K562 (cell line): ENCODE results near the gene UMAD1. TPM values are rescaled to one million over a fixed set of nuclear protein-coding genes. Genes with fewer than 3 reads are reported as not detected.

Source experiments
- ATAC-seq: fragments of 200-7000 bp; cut with Tn5 transposase; 3 replicates; pipeline ENCODE4 v1.9.1; 2020; ENCODE audit warnings: moderate library complexity
- BruUV-seq: library from RNA; stranded (reverse); fragments of 400-500 nt; replicated peaks from 2 replicates; lab custom pipeline; 2021; lab: Mats Ljungman, UMichigan
- CTCF ChIA-PET: fragments of 300-600 bp; formaldehyde crosslinking; extraction: SDS; loops from one replicate; lab custom pipeline; 2021; ENCODE audit warnings: low intra/inter-chr PET ratio; lab: Yijun Ruan, JAX
- POLR2A ChIA-PET: fragments of 300-600, 350-650 bp; sonication (Branson Sonifier 250); formaldehyde crosslinking; extraction: SDS; loops from one replicate; lab custom pipeline; 2021; ENCODE audit warnings: antibody characterized with exemption, inconsistent platforms; lab: Yijun Ruan, JAX
- DNase-seq, 4 experiments: peaks; one replicate each; pipeline versions ENCODE4 v3.0.0 to v3.0.0-alpha.2; 2011 to 2018; ENCODE audit warnings: low spot score in 3 of 4, mixed read lengths in 3 of 4; ENCODE audit errors: extremely low read depth in 1 of 4
- FAIRE-seq: peaks from 2 replicates; lab custom pipeline; 2011; peaks lifted over from hg19 to GRCh38; lab: Jason Lieb, UNC
- H2AFZ ChIP-seq: 2 replicates; pipeline ENCODE4 v1.6.0; 2011; ENCODE audit warnings: low read depth, low read length, control low read depth, inconsistent platforms
- H3K27ac ChIP-seq: fragments of 200-600 bp; 3 replicates; pipeline ENCODE4 v1.8.0; 2011; ENCODE audit warnings: low read depth, mild to moderate bottlenecking, control low read depth, inconsistent platforms, low read length, moderate library complexity, mixed read lengths; ENCODE audit errors: extremely low read depth
- H3K27me3 ChIP-seq, 2 experiments: fragments of 300-600 bp in 1 of 2; 2 replicates in 1 of 2; 3 replicates in 1 of 2; pipeline versions ENCODE4 v1.6.0 to v1.8.0; 2011; ENCODE audit warnings: inconsistent platforms in 2 of 2, low read length in 2 of 2, mild to moderate bottlenecking in 1 of 2, mixed read lengths in 1 of 2, moderate library complexity in 1 of 2; ENCODE audit not compliant: control insufficient read depth in 2 of 2, insufficient read depth in 2 of 2
- H3K36me3 ChIP-seq: fragments of 300-600 bp; 3 replicates; pipeline ENCODE4 v1.8.0; 2011; ENCODE audit warnings: mild to moderate bottlenecking, low read length, inconsistent platforms; ENCODE audit not compliant: control insufficient read depth, insufficient read depth
- H3K4me1 ChIP-seq, 2 experiments: fragments of 200-600 bp in 1 of 2; replicated peaks in 1 of 2; 2 replicates in 1 of 2; 3 replicates in 1 of 2; pipeline versions ENCODE4 v1.5.1 to v1.8.0; 2011; ENCODE audit warnings: inconsistent platforms in 2 of 2, low read length in 2 of 2, mild to moderate bottlenecking in 1 of 2, mixed read lengths in 1 of 2, moderate library complexity in 1 of 2; ENCODE audit not compliant: control insufficient read depth in 2 of 2, insufficient read depth in 2 of 2
- H3K4me2 ChIP-seq: 2 replicates; pipeline ENCODE4 v1.6.1; 2011; ENCODE audit warnings: low read length, control low read depth, inconsistent platforms, mixed read lengths; ENCODE audit not compliant: insufficient read depth
- H3K4me3 ChIP-seq: fragments of 200-600 bp; sonication (generic), shearing (Covaris generic); 2 replicates; pipeline ENCODE4 v1.5.1; 2016; ENCODE audit warnings: control low read depth, inconsistent platforms
- H3K79me2 ChIP-seq: fragments of 200-600 bp; 3 replicates; pipeline ENCODE4 v1.8.0; 2011; ENCODE audit warnings: low read length, inconsistent platforms; ENCODE audit not compliant: control insufficient read depth, insufficient read depth
- H3K9ac ChIP-seq, 2 experiments: 2 replicates each; pipeline versions ENCODE4 v1.6.0 to v1.6.1; 2011; ENCODE audit warnings: low read depth in 2 of 2, low read length in 2 of 2, control low read depth in 1 of 2, inconsistent platforms in 1 of 2, mild to moderate bottlenecking in 1 of 2, mixed read lengths in 1 of 2; ENCODE audit not compliant: insufficient read depth in 1 of 2
- H3K9me1 ChIP-seq: one replicate; pipeline ENCODE4 v1.6.0; 2011; ENCODE audit warnings: inconsistent platforms, mild to moderate bottlenecking, low read length, moderate library complexity; ENCODE audit not compliant: control insufficient read depth, insufficient read depth
- H3K9me3 ChIP-seq: replicated peaks from 2 replicates; pipeline ENCODE4 v1.5.1; 2011; ENCODE audit warnings: low read depth, low read length, inconsistent platforms; ENCODE audit not compliant: control insufficient read depth, insufficient read depth
- H4K20me1 ChIP-seq: replicated peaks from 2 replicates; pipeline ENCODE4 v1.6.1; 2011; ENCODE audit warnings: low read length, inconsistent platforms, mixed read lengths; ENCODE audit not compliant: control insufficient read depth, insufficient read depth
- ATF3 ChIP-seq, 2 experiments: fragments of 450-650 bp in 1 of 2; sonication (generic) in 1 of 2; formaldehyde crosslinking in 1 of 2; IDR thresholded peaks in 1 of 2; conservative IDR thresholded peaks in 1 of 2; 2 replicates each; pipeline versions ENCODE4 v1.6.1 to v1.8.1; 2016 to 2023; ENCODE audit warnings: mild to moderate bottlenecking in 2 of 2, moderate library complexity in 2 of 2, inconsistent platforms in 1 of 2, missing genetic modification reagents in 1 of 2
- BCOR ChIP-seq: fragments of 450-650 bp; IDR thresholded peaks from 2 replicates; pipeline ENCODE4 v1.6.1; 2016
- DIDO1 ChIP-seq: fragments of 450-650 bp; IDR thresholded peaks from 2 replicates; pipeline ENCODE4 v1.6.1; 2016; ENCODE audit warnings: low read depth, missing biosample characterization, missing genetic modification characterization
- GTF2A2 ChIP-seq: IDR thresholded peaks from 2 replicates; pipeline ENCODE4 v1.6.1; 2016; ENCODE audit warnings: mild to moderate bottlenecking, missing genetic modification characterization, missing compliant biosample characterization
- ILF3 ChIP-seq: fragments of 450-650 bp; IDR thresholded peaks from 2 replicates; pipeline ENCODE4 v1.6.1; 2018; ENCODE audit warnings: antibody characterized with exemption, mild to moderate bottlenecking, moderate library complexity, borderline replicate concordance
- LEF1 ChIP-seq: fragments of 450-650 bp; IDR thresholded peaks from 2 replicates; pipeline ENCODE4 v1.6.1; 2016; ENCODE audit warnings: mild to moderate bottlenecking
- MAX ChIP-seq: sonication (generic); formaldehyde crosslinking; IDR thresholded peaks from 2 replicates; pipeline ENCODE4 v1.9.0; 2022; ENCODE audit warnings: mild to moderate bottlenecking, missing genetic modification reagents
- MTA3 ChIP-seq: fragments of 450-650 bp; formaldehyde crosslinking; IDR thresholded peaks from 2 replicates; pipeline ENCODE4 v1.6.1; 2017; ENCODE audit warnings: mild to moderate bottlenecking, borderline replicate concordance
- NUFIP1 ChIP-seq: fragments of 450-650 bp; IDR thresholded peaks from 2 replicates; pipeline ENCODE4 v1.6.1; 2018; ENCODE audit not compliant: partially characterized antibody
- RAD21 ChIP-seq, 2 experiments: fragments of 250-450 bp in 1 of 2; fragments of 450-650 bp in 1 of 2; sonication (Bioruptor Pico) in 1 of 2; formaldehyde crosslinking in 1 of 2; IDR thresholded peaks in 1 of 2; conservative IDR thresholded peaks in 1 of 2; 2 replicates each; pipeline versions ENCODE4 v1.4.0 to v1.8.0; 2020 to 2022; ENCODE audit warnings: mild to moderate bottlenecking in 2 of 2, moderate library complexity in 1 of 2
- SOX6 ChIP-seq: fragments of 450-650 bp; IDR thresholded peaks from 2 replicates; pipeline ENCODE4 v1.6.1; 2014; ENCODE audit warnings: mild to moderate bottlenecking
- TGIF2 ChIP-seq: sonication (generic); formaldehyde crosslinking; IDR thresholded peaks from 2 replicates; pipeline ENCODE4 v1.8.1; 2022; ENCODE audit warnings: mild to moderate bottlenecking, missing genetic modification reagents, moderate library complexity
- XRCC4 ChIP-seq: IDR thresholded peaks from one replicate; pipeline ENCODE4 v1.6.1; 2011; ENCODE audit not compliant: insufficient read depth, insufficient read length; ENCODE audit errors: extremely low read depth
- ZNF316 ChIP-seq: fragments of 450-650 bp; IDR thresholded peaks from 2 replicates; pipeline ENCODE4 v1.6.1; 2016
- ZNF551 ChIP-seq: fragments of 250-450 bp; sonication (Bioruptor Pico); IDR thresholded peaks from 2 replicates; pipeline ENCODE4 v1.5.0; 2021; ENCODE audit warnings: mild to moderate bottlenecking, moderate library complexity
- ZNF696 ChIP-seq: fragments of 250-450 bp; sonication (Bioruptor Pico); conservative IDR thresholded peaks from 2 replicates; pipeline ENCODE4 v1.4.0; 2020; ENCODE audit warnings: mild to moderate bottlenecking, moderate library complexity
- WGBS: fragments of 100-300 bp; shearing (Covaris generic); methylation state at CpG from one replicate; pipeline ENCODE4 v1.1.6; 2016; ENCODE audit warnings: low coverage, mixed read lengths; ENCODE audit not compliant: insufficient coverage; ENCODE audit errors: missing lambda C conversion rate; 5-methylcytosine and 5-hydroxymethylcytosine counted together
- in situ Hi-C: fragments of 300-500 bp; cut with MboI; formaldehyde crosslinking; loops from 4 replicates; pipeline ENCODE4 v1.15.0; 2018; ENCODE audit warnings: inconsistent platforms, mixed read lengths
- intact Hi-C: fragments of 100-400 bp; cut with micrococcal nuclease; formaldehyde crosslinking; loops from 2 replicates; pipeline ENCODE4 v1.14.2; 2022
- polyA plus RNA-seq, 8 experiments: library from polyadenylated mRNA; depleted of rRNA in 4 of 8; stranded (reverse) in 5 of 8; unstranded in 3 of 8; fragments of >200 nt; fragmentation: Nextera tagmentation in 2 of 8; fragmentation: Illumina TruSeq in 1 of 8; extraction: Ambion mirVana in 2 of 8; extraction: Trizol in 1 of 8; gene quantifications; 2 replicates each; pipeline versions ENCODE4 v1.2.1 to v1.2.3, GENCODE V29; 2011 to 2014; ENCODE audit warnings: inconsistent platforms in 1 of 8, missing spikeins in 1 of 8
- total RNA-seq, 7 experiments: library from RNA; depleted of rRNA in 6 of 7; stranded (reverse); fragments of >200 nt in 6 of 7; fragmentation: Illumina TruSeq in 2 of 7; extraction: Trizol in 2 of 7; gene quantifications; 2 replicates each; pipeline versions ENCODE4 v1.2.1 to v1.2.3, GENCODE V29; 2011 to 2021; ENCODE audit warnings: low replicate concordance in 1 of 7

UMAD1 gene
- total and polyA plus RNA-seq, 9 of the 15 experiments (the other 6 are each of a cell fraction or from before 2014, with no cell fraction given), result 9.0 to 26.7 (median 13.3) TPM

- H3K4me2 ChIP-seq, result no peak overlapping the region
- in situ Hi-C loops, result no loop called here
- H3K4me3 ChIP-seq, result no peak overlapping the region
Observed at GRCh38 chr7:7739204-7740036, 98.9 kb downstream of the UMAD1 start.

GRCh38 chr7:7740037-7740355 is 99.4 kb downstream of the UMAD1 start:
- H3K9me3 ChIP-seq, result no peaks in the 10 kb centered on the region
- FAIRE-seq, result no peak
- no peaks in the 10 kb centered on the region for H3K4me1 ChIP-seq
- H3K36me3 ChIP-seq, result no peaks in the 10 kb centered on the region
- no peak overlapping the region for H3K4me3 ChIP-seq
- BruUV-seq, result no TSS peak
- no peaks in the 10 kb centered on the region for H4K20me1 ChIP-seq
- H3K9me1 ChIP-seq, result no peaks in the 10 kb centered on the region
- intact Hi-C loops (no loop called here), in situ Hi-C loops (no loop called here)
- DNase-seq, result no peak
- no peak overlapping the region for H3K4me2 ChIP-seq
- no peak overlapping the region for H3K9ac ChIP-seq
- whole genome bisulfite sequencing, result 58% methylated on average over 2 of the region's 2 CpGs
- ChIA-PET POLR2A (no interaction called here), CTCF (interaction anchor here (0.6 kb wide), 1 partner anchor 95 kb away, joined by 3 read pairs; no protein-coding TSS in a partner anchor)
- no peak overlapping the region for H2AFZ ChIP-seq
- H3K27me3 ChIP-seq, result no peaks in the 10 kb centered on the region
- H3K27ac ChIP-seq, result no peak overlapping the region
- no peak for ATAC-seq
- no peaks in the 10 kb centered on the region for H3K79me2 ChIP-seq
- TF ChIP-seq NUFIP1 (no peak), GTF2A2 (tag) (no peak), SOX6 (no peak), ATF3 (IDR thresholded peaks at IDR 0.05) (no peak), ATF3 (CRISPR knock-in tag; conservative IDR thresholded peaks at IDR 0.05) (no peak), ZNF551 (CRISPR knock-in tag) (no peak), TGIF2 (CRISPR knock-in tag) (no peak), DIDO1 (no peak), ILF3 (no peak), MTA3 (no peak), MAX (CRISPR knock-in tag) (no peak), BCOR (no peak), RAD21 (CRISPR knock-in tag; conservative IDR thresholded peaks at IDR 0.05 in 1 of 2, IDR thresholded peaks at IDR 0.05 in 1 of 2) (no peak), LEF1 (no peak), ZNF696 (no peak)

More at GRCh38 chr7:7739204-7740036, 98.9 kb downstream of the UMAD1 start:
- Histone ChIP-seq H3K27me3 (no peaks in the 10 kb centered on the region), H3K27ac (no peak overlapping the region), H3K79me2 (no peaks in the 10 kb centered on the region), H4K20me1 (no peaks in the 10 kb centered on the region), H3K9me1 (no peaks in the 10 kb centered on the region), H3K4me1 (no peaks in the 10 kb centered on the region), H3K36me3 (no peaks in the 10 kb centered on the region), H3K9me3 (no peaks in the 10 kb centered on the region), H3K9ac (no peak overlapping the region), H2AFZ (no peak overlapping the region)
- no TSS peak for BruUV-seq
- DNase-seq (no peak), FAIRE-seq (no peak), ATAC-seq (no peak)
- ChIA-PET CTCF (interaction anchor here (0.6 kb wide), 1 partner anchor 95 kb away, joined by 3 read pairs; no protein-coding TSS in a partner anchor), POLR2A (interaction anchor here (0.9 to 1.0 kb wide), 2 partner anchors 9 to 17 kb away, joined by 3 to 4 read pairs; no protein-coding TSS in a partner anchor)
- intact Hi-C loops, result no loop called here
- TF ChIP-seq ZNF316 (peak; percentile 42; the same call in 1 of the 2 replicates), XRCC4 (no peak)
- 25% methylated on average over 4 of the region's 4 CpGs for WGBS
